Activated naive CD4-positive, alpha-beta T cell treated with Interleukin-2 at 50 U/mL for 16 hours (primary cell): ENCODE measurements around the gene SYCP2L.
"Not testable (repeated sequence)": the region's sequence is repeated elsewhere in the genome, so short reads cannot be mapped to it uniquely, and the experiment has no call there.

ENCODE experiments used
- DNase-seq: peaks from one replicate; pipeline ENCODE4 v3.0.0-alpha.2; 2020

The SYCP2L gene

DNA sequence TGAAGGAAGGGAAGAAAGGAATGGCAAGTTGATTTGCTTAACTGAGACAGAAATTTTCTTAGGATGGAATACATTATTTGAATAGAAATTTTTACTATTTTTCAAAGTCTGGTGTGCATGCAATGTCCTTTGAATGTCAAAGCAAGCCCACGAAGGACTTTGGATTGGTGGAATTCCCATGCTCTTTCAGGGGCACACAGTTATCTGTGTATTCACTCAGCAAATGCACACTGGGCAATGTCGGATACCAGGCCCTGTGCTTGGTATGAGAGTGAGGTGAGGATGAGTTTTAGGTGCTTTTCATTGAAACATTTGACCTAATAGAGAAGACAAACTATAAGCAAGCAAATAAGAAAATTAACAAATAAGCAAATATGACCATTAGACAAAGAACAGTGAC lies 73.3 kb downstream of the SYCP2L start:
- no peak for DNase-seq

DNA sequence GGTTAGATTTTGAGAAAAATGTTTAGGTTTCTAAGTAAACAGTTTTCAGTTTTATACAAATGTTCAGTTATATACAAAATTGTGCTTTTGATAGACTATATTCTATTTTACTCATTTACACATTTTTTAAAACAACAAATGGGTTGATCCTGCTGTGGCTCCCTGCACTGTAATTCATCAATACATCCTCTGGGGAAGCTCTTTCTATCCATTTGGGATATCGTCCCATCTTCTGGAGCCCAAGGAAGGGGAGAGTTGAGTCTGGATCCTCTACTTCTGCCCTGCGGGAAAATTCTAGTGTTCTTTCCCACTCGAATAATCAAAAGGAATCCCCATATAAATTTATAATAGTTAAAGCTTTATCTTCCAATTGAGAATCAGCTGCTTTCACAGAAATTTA lies 75.0 kb downstream of the SYCP2L start:
- no peak for DNase-seq

GRCh38 chr6:10962673-10963072 lies 75.8 kb downstream of the SYCP2L start:
- no peak for DNase-seq

DNA sequence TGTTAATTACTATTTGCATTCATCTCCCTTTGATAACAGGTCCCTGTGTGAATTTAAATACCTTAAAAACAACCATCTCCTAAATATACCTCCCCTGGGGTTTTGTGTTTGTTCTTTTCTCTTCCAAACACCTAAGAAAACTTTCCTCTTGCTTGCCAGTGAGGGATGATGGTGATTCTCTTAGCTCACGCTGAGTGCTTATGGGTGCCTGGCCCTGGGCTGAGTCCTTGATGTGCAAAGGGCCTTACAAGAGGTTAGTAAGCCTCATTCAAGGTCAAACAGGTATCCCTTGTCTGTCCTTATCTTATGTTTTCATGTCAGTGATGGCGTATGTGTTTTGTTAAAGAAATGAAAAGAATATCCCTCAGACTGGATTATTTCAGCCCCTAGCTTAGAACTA lies 76.3 kb downstream of the SYCP2L start:
- DNase-seq, result no peak

GRCh38 chr6:10964684-10965083 lies 77.8 kb downstream of the SYCP2L start:
- DNase-seq, result no peak

DNA sequence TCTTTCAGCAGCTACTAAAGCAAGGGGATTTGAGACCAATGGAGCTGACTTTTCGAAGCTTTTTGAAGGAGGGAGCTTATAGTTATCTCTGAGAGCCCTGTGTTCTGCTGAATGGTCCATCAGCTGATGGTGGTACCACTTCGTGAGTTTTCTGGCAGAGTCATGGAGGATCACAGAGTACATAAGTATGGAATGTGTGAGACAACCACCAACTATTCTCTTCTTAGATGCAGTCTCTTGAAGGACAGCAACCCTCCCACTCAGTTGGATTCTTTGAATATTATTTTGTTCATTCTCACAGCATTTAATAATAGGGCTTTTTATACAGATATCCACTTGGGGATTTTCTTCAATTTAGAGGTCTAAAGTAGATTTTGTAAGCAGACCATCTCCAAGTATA lies 81.9 kb downstream of the SYCP2L start:
- no peak for DNase-seq

- no peak for DNase-seq
Measured at GRCh38 chr6:10970731-10971130, 83.9 kb downstream of the SYCP2L start.

- no peak for DNase-seq
Measured at GRCh38 chr6:10972196-10972595, 85.3 kb downstream of the SYCP2L start.

- no peak for DNase-seq
Measured at GRCh38 chr6:10976571-10976970, 89.7 kb downstream of the SYCP2L start.

GRCh38 chr6:10977231-10977968 lies 90.5 kb downstream of the SYCP2L start:
- DNase-seq, result no peak

GRCh38 chr6:10979603-10980002 lies 92.8 kb downstream of the SYCP2L start:
- no peak for DNase-seq

DNA sequence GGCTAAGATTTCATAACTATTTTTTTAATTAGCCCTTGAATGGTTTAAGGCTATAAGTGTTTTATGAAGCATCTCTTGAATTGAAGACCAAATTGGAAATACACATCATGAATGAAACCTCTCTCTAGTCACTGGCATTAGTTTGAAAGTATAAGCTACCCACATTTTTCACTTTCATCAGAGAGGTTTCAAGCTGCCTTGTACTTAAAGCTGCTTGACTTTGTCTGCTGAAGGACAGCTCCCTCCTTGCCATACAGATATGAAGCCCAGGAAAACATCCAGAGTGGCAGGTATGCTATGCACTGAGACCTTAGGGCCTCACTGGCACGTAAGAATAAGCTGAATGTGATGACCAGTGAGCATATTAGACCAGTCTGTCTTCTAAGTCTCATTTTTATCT lies 94.6 kb downstream of the SYCP2L start:
- DNase-seq, result no peak

- DNase-seq, result not testable (repeated sequence)
Measured at GRCh38 chr6:10984959-10985358, 98.1 kb downstream of the SYCP2L start.

DNA sequence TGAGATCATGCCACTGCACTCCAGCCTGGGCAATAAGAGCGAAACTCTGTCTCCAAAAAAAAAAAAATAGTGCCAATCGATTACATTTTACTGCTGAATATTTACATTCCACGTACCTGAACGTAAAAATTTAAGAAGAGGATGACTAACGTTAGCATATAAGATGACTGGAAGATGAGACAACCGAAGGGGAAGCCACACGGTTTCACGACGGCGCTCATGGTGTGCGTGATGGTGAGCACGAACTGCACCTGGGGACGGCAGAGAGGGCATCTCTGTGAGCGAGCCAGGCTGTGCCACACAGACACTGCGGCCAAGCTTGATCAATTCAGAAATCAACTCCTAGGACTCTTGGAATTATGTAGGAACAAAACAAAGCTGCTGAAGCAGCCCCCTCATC lies 102.7 kb downstream of the SYCP2L start:
- DNase-seq, result no peak

- DNase-seq, result no peak
Measured at GRCh38 chr6:10991115-10991514, 104.3 kb downstream of the SYCP2L start.

DNA sequence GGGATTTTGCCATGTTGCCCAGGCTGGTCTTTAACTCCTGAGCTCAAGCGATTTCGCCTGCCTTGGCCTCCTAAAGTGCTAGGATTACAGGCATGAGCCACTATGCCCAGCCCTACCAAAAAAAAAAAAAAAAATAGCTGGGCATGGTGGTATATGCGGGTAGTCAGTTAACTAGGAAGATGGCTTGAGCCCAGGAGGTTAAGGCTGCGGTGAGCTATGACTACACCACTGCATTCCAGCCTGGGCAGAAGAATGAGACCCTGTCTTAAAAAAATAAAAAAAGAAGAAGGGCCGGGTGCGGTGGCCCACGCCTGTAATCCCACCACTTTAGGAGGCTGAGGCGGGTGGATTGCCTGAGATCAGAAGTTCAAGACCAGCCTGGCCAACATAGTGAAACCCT lies 107.0 kb downstream of the SYCP2L start:
- DNase-seq, result no peak

- DNase-seq, result no peak
Measured at GRCh38 chr6:10995114-10995707, 108.4 kb downstream of the SYCP2L start.

DNA sequence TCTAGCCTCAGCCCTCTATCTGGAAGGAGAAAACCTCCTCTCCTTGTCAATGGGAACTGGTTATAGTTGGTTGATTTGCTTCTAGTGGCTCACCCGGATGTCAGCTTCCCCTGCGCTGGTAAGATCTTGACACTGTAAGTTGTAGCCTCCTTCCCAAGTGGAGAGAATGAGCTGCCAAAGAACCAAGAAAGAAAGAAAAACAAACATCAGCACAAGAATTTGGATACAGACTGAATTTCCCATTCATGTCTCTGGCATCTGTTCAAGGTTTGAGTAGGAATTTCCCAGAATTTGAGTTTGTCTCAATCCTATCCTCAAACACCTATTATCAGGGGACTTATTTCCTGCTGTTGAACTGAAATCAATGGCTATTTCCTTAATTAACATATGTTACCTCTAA lies 113.1 kb downstream of the SYCP2L start:
- DNase-seq, result no peak

GRCh38 chr6:11002176-11002575 lies 115.3 kb downstream of the SYCP2L start:
- DNase-seq, result no peak

DNA sequence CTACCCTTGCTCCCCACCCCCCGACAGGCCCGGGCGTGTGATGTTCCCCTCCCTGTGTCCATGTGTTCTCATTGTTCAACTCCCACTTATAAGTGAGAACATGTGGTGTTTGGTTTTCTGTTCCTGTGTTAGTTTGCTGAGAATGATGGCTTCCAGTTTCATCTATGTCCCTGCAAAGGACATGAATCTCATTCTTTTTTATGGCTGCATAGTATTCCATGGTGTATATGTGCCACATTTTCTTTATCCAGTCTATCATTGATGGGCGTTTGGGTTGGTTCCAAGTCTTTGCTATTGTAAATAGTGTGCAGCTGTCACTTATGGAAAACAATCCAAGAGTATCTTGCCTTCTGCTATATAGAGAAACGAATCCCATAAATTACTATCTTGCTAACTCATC lies 116.4 kb downstream of the SYCP2L start:
- not testable (repeated sequence) for DNase-seq

GRCh38 chr6:11006061-11006460 lies 119.2 kb downstream of the SYCP2L start:
- DNase-seq, result no peak

DNA sequence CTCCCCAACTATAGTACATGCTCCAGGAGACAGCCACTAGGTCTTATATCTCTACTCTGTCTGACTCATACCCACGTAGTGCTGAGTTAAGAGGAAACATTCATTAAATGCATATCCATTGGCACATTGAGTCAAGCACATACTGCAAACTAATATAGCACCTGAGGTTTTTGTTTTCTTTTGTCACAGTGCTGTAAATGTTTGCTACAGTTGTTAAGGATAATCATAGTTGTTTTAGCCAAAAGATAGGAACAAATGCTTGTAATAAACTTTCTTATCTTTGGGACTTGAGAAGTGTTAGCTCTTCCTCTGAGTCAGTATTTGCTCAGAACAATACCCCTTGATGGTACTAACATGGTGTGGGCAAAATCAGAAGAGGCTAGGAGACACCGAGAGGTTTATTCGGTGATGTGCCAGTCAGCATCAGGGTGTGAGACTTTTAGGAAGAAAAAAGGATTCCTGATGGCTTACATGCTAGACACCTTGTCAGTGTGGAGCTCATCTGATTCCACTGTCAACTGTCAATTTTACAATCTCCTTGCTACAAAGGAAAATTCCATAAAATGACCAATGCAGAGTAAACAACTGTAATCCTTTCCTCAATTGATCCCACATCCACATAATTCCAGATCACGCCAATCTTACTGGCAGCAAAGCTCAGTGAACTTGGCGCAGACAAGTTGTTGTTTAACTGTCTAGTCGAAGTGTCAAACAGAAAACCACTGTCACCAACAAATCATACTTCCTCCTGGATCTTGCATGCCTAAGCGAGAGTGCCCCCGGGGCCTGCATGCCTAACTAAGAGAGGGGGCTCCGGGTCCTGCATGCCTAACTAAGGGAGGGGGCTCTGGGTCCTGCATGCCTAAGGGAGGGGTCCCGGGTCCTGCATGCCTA lies 121.1 kb downstream of the SYCP2L start:
- DNase-seq, result no peak

GRCh38 chr6:11008821-11009220 lies 122.0 kb downstream of the SYCP2L start:
- no peak for DNase-seq

- no peak for DNase-seq
Measured at GRCh38 chr6:11009353-11009752, 122.5 kb downstream of the SYCP2L start.
